NCI-H2029 treated with DMSO at 0.1 percent for 48 hours (cell line): ENCODE data around the gene BMAL2.

Experiments
- DNase-seq: peaks from one replicate; lab custom pipeline; 2025; lab: John Stamatoyannopoulos, UW

Gene BMAL2

GRCh38 chr12:27359578-27360340 is 27.1 kb downstream of the BMAL2 start:
- no peak for DNase-seq

- DNase-seq = no peak
These were observed 28.7 kb downstream of the BMAL2 start for GRCh38 chr12:27361372-27361771.

GRCh38 chr12:27366621-27367020 is 34.0 kb downstream of the BMAL2 start:
- DNase-seq = no peak

GRCh38 chr12:27367078-27367477 is 34.4 kb downstream of the BMAL2 start:
- no peak for DNase-seq

GRCh38 chr12:27382171-27382795 is 49.6 kb downstream of the BMAL2 start:
- DNase-seq = no peak
